ENCODE measurements around the gene TIMM44. TPM values are rescaled to one million over a fixed set of nuclear protein-coding genes. Genes with fewer than 3 reads are reported as not detected.

TIMM44 gene
- total RNA-seq, 1 donor from 2014 or later = 75.4 TPM

DNA sequence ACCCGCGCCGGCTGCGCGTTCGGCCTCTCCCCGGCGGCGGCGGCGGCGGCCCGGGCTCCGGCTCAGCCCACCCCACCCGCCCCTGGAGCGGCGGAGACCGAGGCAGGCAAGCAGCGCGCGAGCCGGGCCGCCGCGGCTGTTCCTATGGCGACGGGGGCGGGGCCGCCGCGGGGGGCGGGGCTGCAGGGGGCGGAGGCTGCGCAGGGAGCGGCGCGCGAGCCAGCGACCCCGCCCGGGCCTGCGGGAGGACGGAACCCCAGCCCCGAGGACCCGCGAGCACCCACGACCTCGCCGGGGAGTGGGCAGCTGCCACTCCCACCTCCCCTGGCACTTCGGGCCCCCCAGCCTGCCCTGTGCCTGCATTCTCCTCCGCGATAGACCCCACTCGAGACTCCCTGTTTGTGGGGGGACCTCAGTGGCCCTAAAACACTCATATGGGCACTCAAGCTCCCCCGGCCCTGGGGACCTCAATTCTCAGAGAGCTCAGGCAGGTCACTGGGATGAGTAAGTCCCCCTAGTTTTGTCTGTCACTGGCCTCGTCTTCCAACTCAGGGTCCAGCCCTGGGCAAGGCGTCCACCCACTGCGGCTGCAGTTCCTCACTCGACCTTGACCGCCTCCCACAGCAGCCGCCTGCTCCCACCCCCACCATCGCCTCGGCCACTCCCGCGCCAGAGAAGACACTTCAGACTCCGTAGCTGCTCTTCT, 17.3 kb downstream of the TIMM44 start, which contains the start of gene CTXN1:
Gene CTXN1 (minus strand): TSS at position 115 of the 706 bp plus-strand sequence. CDS start 597 bp downstream, outside the sequence.
- DNase-seq (ENCODE audit: low spot score) = no peak
- peak within 1 kb of the TSS; percentile 77 for H3K4me3 Mint-ChIP-seq (ENCODE audit: unreplicated experiment)
- peaks cover 2% of the 10 kb centered on the region for H3K36me3 Mint-ChIP-seq (ENCODE audit: low read depth)
- peak within 1 kb of the TSS; percentile 89 for H3K27ac Mint-ChIP-seq (ENCODE audit: unreplicated experiment)
- TF ChIP-seq, protein P1, sequence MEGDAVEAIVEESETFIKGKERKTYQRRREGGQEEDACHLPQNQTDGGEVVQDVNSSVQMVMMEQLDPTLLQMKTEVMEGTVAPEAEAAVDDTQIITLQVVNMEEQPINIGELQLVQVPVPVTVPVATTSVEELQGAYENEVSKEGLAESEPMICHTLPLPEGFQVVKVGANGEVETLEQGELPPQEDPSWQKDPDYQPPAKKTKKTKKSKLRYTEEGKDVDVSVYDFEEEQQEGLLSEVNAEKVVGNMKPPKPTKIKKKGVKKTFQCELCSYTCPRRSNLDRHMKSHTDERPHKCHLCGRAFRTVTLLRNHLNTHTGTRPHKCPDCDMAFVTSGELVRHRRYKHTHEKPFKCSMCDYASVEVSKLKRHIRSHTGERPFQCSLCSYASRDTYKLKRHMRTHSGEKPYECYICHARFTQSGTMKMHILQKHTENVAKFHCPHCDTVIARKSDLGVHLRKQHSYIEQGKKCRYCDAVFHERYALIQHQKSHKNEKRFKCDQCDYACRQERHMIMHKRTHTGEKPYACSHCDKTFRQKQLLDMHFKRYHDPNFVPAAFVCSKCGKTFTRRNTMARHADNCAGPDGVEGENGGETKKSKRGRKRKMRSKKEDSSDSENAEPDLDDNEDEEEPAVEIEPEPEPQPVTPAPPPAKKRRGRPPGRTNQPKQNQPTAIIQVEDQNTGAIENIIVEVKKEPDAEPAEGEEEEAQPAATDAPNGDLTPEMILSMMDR (IDR thresholded peaks at IDR 0.05) = peak; percentile 37
- no peaks in the 10 kb centered on the region for H3K9me3 Mint-ChIP-seq (ENCODE audit: low read depth)
- H3K4me1 Mint-ChIP-seq (ENCODE audit: low read depth) = peaks cover 48% of the 10 kb centered on the region
- no peaks in the 10 kb centered on the region for H3K27me3 Mint-ChIP-seq (ENCODE audit: low read depth)

- TF ChIP-seq, protein P1 (IDR thresholded peaks at IDR 0.05) = peak; percentile 99
- peak; percentile 90 for DNase-seq (ENCODE audit: low spot score)
These were observed 18.2 kb downstream of the TIMM44 start for GRCh38 chr19:7925171-7925851.

DNA sequence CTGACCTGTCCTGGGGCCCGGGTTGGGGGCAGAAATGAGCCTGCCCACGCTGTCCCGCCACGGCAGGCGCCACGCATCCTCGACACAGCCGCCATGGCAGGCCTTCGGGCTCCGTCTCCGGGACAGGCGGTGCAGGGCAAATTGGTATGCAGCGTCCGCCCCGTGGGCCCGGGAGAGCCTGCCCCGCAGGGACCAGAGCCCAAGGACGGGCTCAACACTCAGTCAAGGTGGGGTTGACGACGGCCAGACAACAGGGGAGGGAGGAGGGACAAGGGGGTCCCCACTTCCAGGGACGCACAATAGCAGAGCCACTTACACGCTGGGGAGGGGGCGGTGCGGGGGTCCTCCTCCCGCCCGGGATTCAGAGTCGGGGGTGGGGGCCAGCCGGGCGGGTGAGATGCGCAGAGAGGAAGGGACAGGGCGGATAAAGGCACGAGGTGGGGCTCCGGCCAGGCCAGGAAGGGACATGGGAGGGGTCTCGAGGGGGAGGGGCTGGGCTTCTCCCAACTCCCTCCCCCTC, 18.8 kb downstream of the TIMM44 start:
- Mint-ChIP-seq H3K9me3 (ENCODE audit: low read depth) (no peaks in the 10 kb centered on the region), H3K27ac (ENCODE audit: unreplicated experiment) (no peak overlapping the region), H3K36me3 (ENCODE audit: low read depth) (no peaks in the 10 kb centered on the region), H3K27me3 (ENCODE audit: low read depth) (no peaks in the 10 kb centered on the region), H3K4me3 (ENCODE audit: unreplicated experiment) (peak overlapping the region; percentile 36), H3K4me1 (ENCODE audit: low read depth) (peaks cover 52% of the 10 kb centered on the region)
- TF ChIP-seq, protein P1 (IDR thresholded peaks at IDR 0.05) = no peak
- peak; percentile 86 for DNase-seq (ENCODE audit: low spot score)

More at GRCh38 chr19:7925171-7925851, 18.2 kb downstream of the TIMM44 start:
- Mint-ChIP-seq H3K27ac (ENCODE audit: unreplicated experiment) (peak overlapping the region; percentile 89), H3K9me3 (ENCODE audit: low read depth) (no peaks in the 10 kb centered on the region), H3K4me3 (ENCODE audit: unreplicated experiment) (peak overlapping the region; percentile 75), H3K4me1 (ENCODE audit: low read depth) (peaks cover 52% of the 10 kb centered on the region), H3K27me3 (ENCODE audit: low read depth) (no peaks in the 10 kb centered on the region), H3K36me3 (ENCODE audit: low read depth) (no peaks in the 10 kb centered on the region)

DNA sequence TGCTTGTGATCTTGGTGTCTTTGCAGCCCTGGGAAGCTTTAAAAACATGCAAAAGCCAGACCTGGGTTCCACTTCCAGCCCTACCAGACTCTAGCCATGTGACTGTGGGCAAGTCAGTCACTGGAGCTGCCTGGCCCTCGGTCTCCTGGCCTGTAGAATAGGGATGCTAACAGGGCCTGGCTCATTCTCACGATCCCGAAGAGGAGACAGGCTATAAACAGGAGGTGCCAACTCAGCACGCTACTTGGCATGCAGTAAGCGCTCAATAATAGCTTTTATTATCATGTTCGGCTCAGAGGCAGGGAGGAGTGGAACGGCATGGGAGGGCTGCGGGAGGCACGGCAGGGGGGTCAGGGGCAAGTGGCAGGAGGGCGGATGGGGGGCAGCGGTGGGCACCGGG, 19.2 kb downstream of the TIMM44 start:
- H3K27ac Mint-ChIP-seq (ENCODE audit: unreplicated experiment) = no peak overlapping the region
- no peaks in the 10 kb centered on the region for H3K9me3 Mint-ChIP-seq (ENCODE audit: low read depth)
- H3K4me3 Mint-ChIP-seq (ENCODE audit: unreplicated experiment) = peak overlapping the region; percentile 48
- TF ChIP-seq, protein P1 (IDR thresholded peaks at IDR 0.05) = no peak
- H3K4me1 Mint-ChIP-seq (ENCODE audit: low read depth) = peaks cover 52% of the 10 kb centered on the region
- no peaks in the 10 kb centered on the region for H3K27me3 Mint-ChIP-seq (ENCODE audit: low read depth)
- H3K36me3 Mint-ChIP-seq (ENCODE audit: low read depth) = no peaks in the 10 kb centered on the region
- DNase-seq (ENCODE audit: low spot score) = no peak
